SH-SY5Y (cell line): ENCODE measurements around the gene PLA2G3.

Source experiments
- GATA2 ChIP-seq: IDR thresholded peaks from 2 replicates; pipeline ENCODE4 v1.6.1; 2011; ENCODE audit warnings: mild to moderate bottlenecking, low read depth, low read length
- GATA3 ChIP-seq: IDR thresholded peaks from 2 replicates; pipeline ENCODE4 v1.6.1; 2011; ENCODE audit warnings: low read depth, mild to moderate bottlenecking, low read length, moderate library complexity

DNA sequence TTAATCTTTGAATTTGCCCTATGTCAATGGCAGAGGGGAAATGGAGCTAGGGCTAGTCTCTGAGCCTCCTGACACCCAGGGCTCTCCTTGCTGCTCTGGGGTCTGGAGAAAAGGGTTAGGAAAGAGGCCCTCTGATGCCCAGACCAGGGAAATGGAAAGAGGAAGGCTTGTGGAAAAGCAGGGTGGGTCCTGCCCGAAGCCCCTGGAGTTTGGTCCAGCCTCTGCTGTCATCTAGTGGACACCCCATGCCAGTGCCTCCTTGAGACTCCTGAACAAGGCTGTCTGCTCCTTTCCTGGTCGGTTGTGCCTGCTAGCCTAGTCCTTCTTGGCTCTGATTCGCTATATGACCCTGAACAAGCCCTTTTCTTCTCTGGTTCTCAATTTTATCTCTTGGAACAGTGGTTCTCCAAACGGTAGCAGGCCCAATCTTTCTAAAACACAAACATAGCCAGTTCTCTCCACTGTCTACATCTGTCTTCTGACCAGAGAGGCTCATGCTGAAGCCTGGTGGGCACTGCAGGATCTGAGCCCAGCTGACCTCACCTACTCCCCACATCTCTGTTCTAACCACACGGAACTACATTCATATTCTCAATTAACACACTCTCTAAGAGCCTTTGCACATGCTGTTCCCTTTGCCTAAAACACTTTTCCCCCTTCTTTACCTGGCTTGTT lies 8.8 kb upstream of the PLA2G3 start:
- TF ChIP-seq GATA2 (no peak), GATA3 (no peak)
